ENCODE results near the gene RAP1GAP2.
"Not testable (repeated sequence)": the region's sequence is repeated elsewhere in the genome, so short reads cannot be mapped to it uniquely, and the experiment has no call there.

Gene RAP1GAP2

GRCh38 chr17:2779545-2779944 is 16.7 kb upstream of the RAP1GAP2 start:
- TF ChIP-seq, protein P1, sequence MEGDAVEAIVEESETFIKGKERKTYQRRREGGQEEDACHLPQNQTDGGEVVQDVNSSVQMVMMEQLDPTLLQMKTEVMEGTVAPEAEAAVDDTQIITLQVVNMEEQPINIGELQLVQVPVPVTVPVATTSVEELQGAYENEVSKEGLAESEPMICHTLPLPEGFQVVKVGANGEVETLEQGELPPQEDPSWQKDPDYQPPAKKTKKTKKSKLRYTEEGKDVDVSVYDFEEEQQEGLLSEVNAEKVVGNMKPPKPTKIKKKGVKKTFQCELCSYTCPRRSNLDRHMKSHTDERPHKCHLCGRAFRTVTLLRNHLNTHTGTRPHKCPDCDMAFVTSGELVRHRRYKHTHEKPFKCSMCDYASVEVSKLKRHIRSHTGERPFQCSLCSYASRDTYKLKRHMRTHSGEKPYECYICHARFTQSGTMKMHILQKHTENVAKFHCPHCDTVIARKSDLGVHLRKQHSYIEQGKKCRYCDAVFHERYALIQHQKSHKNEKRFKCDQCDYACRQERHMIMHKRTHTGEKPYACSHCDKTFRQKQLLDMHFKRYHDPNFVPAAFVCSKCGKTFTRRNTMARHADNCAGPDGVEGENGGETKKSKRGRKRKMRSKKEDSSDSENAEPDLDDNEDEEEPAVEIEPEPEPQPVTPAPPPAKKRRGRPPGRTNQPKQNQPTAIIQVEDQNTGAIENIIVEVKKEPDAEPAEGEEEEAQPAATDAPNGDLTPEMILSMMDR (IDR thresholded peaks at IDR 0.05; ENCODE audit: control insufficient read depth, insufficient read depth, low read depth, low read length, missing control alignments) = no peak
- no peak overlapping the region for H3K4me3 ChIP-seq (ENCODE audit: control insufficient read depth, low read depth, low read length)
- DNase-seq (ENCODE audit: low read depth) = no peak

GRCh38 chr17:2780256-2780655 is 16.0 kb upstream of the RAP1GAP2 start:
- no peak for DNase-seq (ENCODE audit: low read depth)
- no peak overlapping the region for H3K4me3 ChIP-seq (ENCODE audit: control insufficient read depth, low read depth, low read length)
- TF ChIP-seq, protein P1 (IDR thresholded peaks at IDR 0.05; ENCODE audit: control insufficient read depth, insufficient read depth, low read depth, low read length, missing control alignments) = no peak

DNA sequence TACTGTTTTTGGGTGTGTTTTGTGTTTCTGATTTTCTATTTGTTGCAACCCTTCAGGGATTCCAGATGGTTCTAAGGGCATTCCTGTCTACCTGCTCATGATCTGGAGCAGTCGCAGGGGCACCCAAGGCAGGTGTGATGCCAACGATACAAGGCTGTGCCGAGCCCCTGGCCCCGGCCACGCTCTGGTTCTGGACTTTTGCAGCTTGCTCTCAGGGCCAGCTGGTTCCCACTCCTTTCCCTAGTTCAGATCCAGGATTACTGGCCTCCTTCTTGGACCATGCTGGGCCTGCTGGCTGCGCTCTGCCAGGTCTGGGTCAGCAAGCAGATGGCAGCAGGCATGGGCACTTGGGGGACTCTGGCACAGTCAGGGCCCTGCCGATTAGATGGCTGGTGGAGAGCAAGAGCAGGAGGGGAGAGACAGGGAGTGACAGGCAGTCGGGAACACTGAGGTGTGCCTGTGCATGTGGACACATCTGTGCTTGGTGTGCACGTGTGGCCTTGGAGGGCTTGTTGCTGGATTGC is 15.2 kb upstream of the RAP1GAP2 start:
- no peak for DNase-seq (ENCODE audit: low read depth)
- TF ChIP-seq, protein P1 (IDR thresholded peaks at IDR 0.05; ENCODE audit: control insufficient read depth, insufficient read depth, low read depth, low read length, missing control alignments) = no peak
- no peak overlapping the region for H3K4me3 ChIP-seq (ENCODE audit: control insufficient read depth, low read depth, low read length)

DNA sequence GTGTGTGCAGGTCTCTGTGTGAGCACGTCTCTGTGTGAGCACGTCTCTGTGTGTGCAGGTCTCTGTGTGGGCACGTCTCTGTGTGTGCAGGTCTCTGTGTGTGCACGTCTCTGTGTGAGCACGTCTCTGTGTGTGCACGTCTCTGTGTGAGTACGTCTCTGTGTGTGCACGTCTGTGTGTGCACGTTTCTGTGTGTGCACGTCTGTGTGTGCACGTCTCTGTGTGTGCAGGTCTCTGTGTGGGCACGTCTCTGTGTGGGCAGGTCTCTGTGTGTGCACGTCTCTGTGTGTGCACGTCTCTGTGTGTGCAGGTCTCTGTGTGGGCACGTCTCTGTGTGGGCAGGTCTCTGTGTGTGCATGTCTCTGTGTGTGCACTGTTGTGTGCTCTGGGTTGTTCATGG is 14.6 kb upstream of the RAP1GAP2 start:
- not testable (repeated sequence) for H3K4me3 ChIP-seq (ENCODE audit: control insufficient read depth, low read depth, low read length); DNase-seq (ENCODE audit: low read depth)

- no peak overlapping the region for H3K4me3 ChIP-seq (ENCODE audit: control insufficient read depth, low read depth, low read length)
- DNase-seq (ENCODE audit: low read depth) = no peak
- TF ChIP-seq, protein P1 (IDR thresholded peaks at IDR 0.05; ENCODE audit: control insufficient read depth, insufficient read depth, low read depth, low read length, missing control alignments) = no peak
Measured at GRCh38 chr17:2782055-2782454, 14.2 kb upstream of the RAP1GAP2 start.

GRCh38 chr17:2783310-2784030 is 12.8 kb upstream of the RAP1GAP2 start:
- TF ChIP-seq, protein P1 (IDR thresholded peaks at IDR 0.05; ENCODE audit: control insufficient read depth, insufficient read depth, low read depth, low read length, missing control alignments) = no peak
- DNase-seq (ENCODE audit: low read depth) = no peak
- H3K4me3 ChIP-seq (ENCODE audit: control insufficient read depth, low read depth, low read length) = no peak overlapping the region

GRCh38 chr17:2784864-2785263 is 11.4 kb upstream of the RAP1GAP2 start:
- TF ChIP-seq, protein P1 (IDR thresholded peaks at IDR 0.05; ENCODE audit: control insufficient read depth, insufficient read depth, low read depth, low read length, missing control alignments) = no peak
- no peak overlapping the region for H3K4me3 ChIP-seq (ENCODE audit: control insufficient read depth, low read depth, low read length)
- DNase-seq (ENCODE audit: low read depth) = no peak

DNA sequence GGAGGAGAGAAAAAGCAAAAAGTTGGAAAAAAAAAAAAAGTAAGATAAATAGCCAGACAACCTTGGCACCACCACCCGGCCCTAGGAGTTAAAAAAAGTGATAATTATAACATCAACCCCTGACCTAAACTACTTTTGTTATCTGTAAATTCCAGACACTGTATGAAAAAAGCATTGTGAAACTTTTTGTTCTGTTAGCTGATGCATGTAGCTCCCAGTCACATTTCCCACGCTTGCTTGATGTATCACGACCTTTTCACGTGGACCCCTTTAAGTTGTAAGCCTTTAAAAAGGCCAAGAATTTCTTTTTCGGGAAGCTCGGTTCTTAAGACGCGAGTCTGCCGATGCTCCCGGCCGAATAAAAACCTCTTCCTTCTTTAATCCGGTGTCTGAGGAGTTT is 10.9 kb upstream of the RAP1GAP2 start:
- H3K4me3 ChIP-seq (ENCODE audit: control insufficient read depth, low read depth, low read length); DNase-seq (ENCODE audit: low read depth): not testable (repeated sequence)
